Stimulated activated CD8-positive, alpha-beta memory T cell treated with anti-CD3 and anti-CD28 coated beads, Interleukin-12 subunit alpha, Interleukin-12 subunit beta, amount 100 ng/mL, for 4 hours (primary cell): ENCODE measurements around the gene DPYSL5.

ENCODE experiments used
- DNase-seq: peaks from one replicate; pipeline ENCODE4 v3.0.0-alpha.2; 2020; ENCODE audit warnings: low read depth

DPYSL5 gene

DNA sequence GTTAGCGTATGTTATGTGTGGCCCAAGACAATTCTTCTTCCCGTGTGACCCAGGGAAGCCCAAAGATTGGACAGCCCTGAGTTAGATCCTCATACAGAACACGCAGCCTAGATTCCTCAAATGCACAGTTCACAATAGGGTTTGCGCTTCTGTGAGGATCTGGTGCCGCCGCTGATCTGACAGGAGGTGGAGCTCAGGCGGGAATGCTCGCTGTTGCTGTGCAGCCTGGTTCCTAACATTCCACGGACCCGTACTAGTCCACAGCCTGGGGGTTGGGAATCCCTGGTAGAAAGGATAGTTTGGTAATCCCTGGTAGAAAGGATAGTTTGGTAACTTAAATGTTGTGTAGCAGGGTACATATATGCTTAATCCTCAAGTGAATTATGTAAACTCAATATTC is 149.5 kb downstream of the DPYSL5 start:
- DNase-seq, result no peak

DNA sequence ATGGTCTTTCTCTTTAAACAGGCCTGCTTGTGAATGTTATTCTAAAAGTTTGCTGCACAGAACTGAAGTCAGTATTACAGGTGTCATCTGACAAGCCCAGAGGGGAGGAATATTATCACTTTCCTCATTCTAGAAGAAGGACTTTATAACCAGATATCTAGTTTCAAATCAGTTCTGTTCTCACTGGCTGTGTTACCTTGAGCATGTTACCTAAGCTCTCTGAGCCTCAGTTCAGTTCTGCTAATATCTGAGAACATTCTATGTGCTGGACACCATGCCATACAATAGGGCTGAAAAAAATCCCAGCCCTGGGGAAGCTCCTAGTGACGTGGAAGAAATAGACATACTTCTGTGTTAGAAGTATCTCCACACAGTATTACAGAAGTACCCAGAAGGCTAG is 150.4 kb downstream of the DPYSL5 start:
- no peak for DNase-seq
